GM19468 (cell line): ENCODE measurements around the gene DENND6A.

ENCODE experiments used
- ATAC-seq: cut with Tn5 transposase; IDR thresholded peaks from one replicate; pipeline ENCODE4 v1.9.1; 2021; ENCODE audit warnings: mild to moderate bottlenecking, moderate library complexity, moderate number of reproducible peaks; ENCODE audit not compliant: unreplicated experiment; ENCODE audit errors: extremely low read depth

Gene DENND6A

DNA sequence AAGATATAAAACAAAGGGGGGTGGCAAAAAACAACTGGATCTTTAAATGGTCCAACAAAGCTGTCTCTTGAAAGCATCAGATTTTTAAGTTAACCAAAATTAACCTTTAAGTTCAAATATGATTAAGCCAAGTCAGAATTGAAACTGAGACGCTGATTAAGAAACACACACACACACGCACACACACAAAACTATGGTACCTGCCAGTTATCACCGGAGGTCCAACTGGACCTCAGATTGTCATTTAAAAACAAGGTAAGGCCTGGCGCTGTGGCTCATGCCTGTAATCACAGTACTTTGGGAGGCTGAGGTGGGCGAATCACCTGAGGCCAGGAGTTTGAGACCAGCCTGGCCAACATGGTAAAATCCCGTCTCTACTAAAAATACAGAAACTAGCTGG, 106.1 kb downstream of the DENND6A start:
- ATAC-seq = no peak

DNA sequence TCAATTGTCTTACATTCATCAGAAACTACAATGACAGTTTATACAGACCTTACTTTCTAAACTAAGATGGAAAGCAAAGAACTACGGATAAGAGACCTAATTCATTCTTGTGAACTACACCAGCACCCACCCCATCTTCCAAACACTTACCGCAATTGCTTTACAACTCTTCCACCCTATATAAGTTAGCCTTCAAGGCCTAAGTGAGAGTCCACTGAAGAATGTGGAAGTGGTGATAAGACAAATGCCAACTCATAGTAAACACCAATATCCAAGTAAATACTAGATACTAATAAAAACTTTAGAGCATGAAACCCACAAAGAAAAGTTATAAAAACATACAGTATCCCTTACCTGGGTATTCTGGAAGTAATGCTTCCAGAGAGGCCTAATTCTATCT, 109.3 kb downstream of the DENND6A start:
- no peak for ATAC-seq

DNA sequence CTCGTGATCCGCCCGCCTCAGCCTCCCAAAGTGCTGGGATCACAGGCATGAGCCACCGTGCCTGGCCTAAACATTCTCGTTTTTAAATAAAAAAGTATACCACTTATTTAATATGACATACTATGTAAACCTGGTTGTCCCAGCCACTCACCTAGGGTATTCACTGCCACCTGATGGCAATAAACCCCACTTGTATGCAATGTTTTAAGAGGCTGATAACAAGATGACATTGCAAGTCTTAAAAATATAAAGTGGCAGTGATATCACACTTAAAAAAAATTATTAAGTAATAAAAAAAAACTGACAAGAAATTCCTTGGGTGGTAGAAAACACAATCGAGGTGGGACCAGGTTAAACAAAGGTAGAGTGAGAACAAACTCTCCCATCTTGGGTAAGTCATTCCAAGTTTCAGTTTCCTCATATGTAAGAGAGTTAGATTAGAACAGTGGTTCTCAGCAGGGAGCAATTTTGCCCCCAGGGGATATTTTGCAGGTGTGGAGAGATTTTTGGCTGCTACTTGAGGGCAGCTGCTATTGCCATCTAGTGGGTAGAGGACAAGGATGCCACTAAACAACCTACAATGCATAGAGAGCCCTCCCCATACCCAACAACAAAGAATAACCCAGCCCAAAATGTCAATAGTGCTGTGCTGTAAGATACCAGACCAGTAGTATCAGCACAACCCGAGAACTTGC, 110.3 kb downstream of the DENND6A start:
- ATAC-seq = no peak

DNA sequence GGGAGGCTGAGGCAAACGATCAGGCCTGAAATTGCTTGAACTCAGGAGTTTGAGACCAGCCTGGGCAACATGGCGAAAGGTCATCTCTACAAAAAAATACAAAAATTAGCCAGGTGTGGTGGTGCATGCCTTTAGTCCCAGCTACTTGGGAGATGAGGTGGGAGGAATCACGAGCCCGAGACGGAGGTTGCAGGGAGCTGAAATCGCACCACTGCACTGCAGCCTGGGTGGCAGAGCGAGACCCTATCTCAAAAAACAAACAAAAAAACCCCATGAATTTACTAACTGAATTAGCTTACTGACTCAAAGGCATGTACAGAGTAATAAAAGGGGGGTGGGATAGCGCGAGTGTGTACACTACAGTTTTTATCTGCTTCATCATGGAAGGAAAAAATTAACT, 115.1 kb downstream of the DENND6A start:
- ATAC-seq = no peak

DNA sequence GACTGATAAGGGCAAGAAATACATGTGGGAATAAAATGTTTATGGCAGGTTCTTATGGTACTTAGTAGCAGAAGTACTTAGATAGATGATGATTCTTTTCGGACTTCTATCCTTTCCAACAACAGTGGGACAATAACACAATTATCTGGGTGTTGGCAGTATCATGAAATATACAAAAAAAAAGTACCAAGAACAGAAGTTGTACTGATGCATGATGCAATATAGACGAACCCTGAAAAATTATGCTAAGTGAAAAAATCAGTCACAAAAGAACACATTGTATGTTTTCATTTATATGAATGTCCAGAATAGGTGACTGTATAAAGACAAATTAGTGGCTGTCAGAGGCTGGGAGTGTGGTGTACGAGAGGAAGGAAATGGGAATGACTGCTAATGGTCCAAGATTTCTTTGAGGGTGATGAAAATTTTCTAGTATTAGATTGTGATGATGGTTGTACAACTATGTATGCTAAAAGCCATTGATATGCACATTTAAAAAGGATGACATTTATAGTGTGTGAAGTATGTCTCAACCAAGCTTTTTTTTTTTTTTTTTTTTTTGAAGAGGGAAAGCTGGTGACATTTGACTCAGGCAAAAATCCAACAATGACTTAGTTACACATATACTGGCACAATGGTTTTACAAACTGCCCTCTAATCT, 116.8 kb downstream of the DENND6A start:
- no peak for ATAC-seq
